ENCODE measurements around the gene FCHO1. TPM values are rescaled to one million over a fixed set of nuclear protein-coding genes. Genes with fewer than 3 reads are reported as not detected.

Gene FCHO1
- total RNA-seq, 1 experiment from 2014 or later = 16.6 TPM

DNA sequence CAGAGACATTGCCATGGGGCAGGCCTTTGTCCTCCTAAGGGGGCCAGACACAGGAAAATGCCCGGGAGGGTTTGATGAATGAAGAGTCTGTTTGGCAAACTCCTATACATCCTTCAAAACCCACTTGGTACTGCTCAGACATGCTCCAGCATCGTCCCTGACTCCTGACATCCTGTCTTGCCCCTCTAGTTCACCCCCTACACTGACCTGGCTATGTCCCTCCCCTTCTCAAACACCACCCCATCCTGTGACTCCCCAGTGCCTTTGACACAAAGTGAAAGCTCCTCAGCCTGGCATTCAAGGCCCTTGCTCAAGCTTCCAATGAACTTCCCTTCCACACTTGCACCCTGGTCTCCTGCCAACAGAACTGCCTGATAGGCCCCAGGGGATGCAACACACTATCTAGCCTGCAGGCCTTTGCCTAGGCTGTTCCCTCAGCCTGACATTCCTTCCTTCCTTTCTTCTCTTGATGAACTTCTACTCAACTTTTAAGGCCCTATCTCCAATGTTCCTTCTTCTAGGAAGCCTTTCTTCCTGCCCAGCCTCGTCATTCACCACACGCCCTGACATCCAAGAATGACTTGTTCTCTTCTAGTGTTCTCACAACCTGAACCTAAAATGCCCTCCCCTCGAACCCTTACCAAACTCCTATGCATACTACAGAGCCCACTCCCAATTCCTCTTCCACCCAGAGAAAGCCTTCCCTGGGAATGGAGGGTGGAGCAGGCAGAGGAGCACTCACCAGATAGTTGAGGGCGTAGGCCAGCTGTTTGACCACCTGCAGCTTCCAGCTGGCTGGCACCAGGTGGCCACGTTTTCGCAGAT is 84.1 kb downstream of the FCHO1 start:
- Histone ChIP-seq H3K79me2 (ENCODE audit: low read length) (no peaks in the 10 kb centered on the region), H3K4me3 (ENCODE audit: low read length) (no peak overlapping the region), H3K4me2 (ENCODE audit: low read depth, low read length, poor library complexity, severe bottlenecking) (no peak overlapping the region), H3K27me3 (ENCODE audit: low read length) (no peaks in the 10 kb centered on the region), H3K36me3 (ENCODE audit: insufficient read depth, low read length) (no peaks in the 10 kb centered on the region), H3K9me2 (replicated peaks; ENCODE audit: insufficient read depth, low read length) (no peaks in the 10 kb centered on the region), H3K9ac (ENCODE audit: low read length) (no peak overlapping the region), H3K4me1 (ENCODE audit: low read length) (no peaks in the 10 kb centered on the region), H3K27ac (ENCODE audit: low read length) (no peak overlapping the region), H2AFZ (ENCODE audit: low read length) (no peak overlapping the region), H3K9me3 (ENCODE audit: low read length) (no peaks in the 10 kb centered on the region), H4K20me1 (ENCODE audit: insufficient read depth, low read depth, low read length) (no peaks in the 10 kb centered on the region)
- DNase-seq = no peak

DNA sequence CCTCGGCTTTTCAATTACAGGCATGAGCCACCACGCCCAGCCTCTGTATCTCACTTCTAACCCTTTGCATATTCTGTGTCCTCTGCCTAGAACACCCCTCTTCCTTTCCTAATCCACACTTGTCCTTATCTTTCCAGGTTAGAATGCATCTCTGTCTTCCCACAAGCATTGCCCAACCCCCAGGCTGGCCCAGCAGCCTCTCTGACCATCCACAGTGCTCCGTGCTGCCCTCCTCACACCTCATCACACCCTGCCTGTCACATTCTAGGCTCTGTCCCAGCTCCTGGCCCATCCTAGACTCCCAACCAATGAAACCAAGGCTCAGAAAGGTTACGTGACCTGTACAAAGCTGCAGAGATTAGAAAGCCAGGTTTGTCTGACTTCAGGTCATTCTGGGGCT is 85.3 kb downstream of the FCHO1 start:
- Histone ChIP-seq H3K4me3 (ENCODE audit: low read length) (no peak overlapping the region), H3K9me3 (ENCODE audit: low read length) (no peaks in the 10 kb centered on the region), H3K36me3 (ENCODE audit: insufficient read depth, low read length) (no peaks in the 10 kb centered on the region), H3K27me3 (ENCODE audit: low read length) (no peaks in the 10 kb centered on the region), H3K79me2 (ENCODE audit: low read length) (no peaks in the 10 kb centered on the region), H3K27ac (ENCODE audit: low read length) (no peak overlapping the region), H3K4me2 (ENCODE audit: low read depth, low read length, poor library complexity, severe bottlenecking) (no peak overlapping the region), H4K20me1 (ENCODE audit: insufficient read depth, low read depth, low read length) (no peaks in the 10 kb centered on the region), H2AFZ (ENCODE audit: low read length) (no peak overlapping the region), H3K4me1 (ENCODE audit: low read length) (no peaks in the 10 kb centered on the region), H3K9ac (ENCODE audit: low read length) (no peak overlapping the region), H3K9me2 (replicated peaks; ENCODE audit: insufficient read depth, low read length) (no peaks in the 10 kb centered on the region)
- DNase-seq = no peak

DNA sequence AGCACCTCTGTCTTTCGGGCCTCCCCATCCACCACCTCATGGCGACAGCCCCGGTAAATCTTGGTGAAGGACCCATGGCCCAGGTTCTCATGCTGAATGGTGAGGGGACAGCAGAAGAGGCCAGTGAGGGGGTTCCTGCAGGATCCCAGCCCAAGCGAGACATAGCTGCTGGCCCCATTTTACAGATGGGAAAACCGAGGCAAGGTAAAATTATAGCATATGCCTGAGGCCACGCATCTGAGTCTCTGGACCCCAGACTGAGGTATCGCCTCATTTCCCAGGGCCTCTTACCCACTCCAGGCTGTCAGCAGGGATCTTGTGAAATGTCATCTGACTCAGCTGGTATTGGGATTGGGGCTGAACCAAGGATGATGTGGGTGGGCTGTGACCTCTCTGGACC is 86.7 kb downstream of the FCHO1 start:
- Histone ChIP-seq H3K27me3 (ENCODE audit: low read length) (no peaks in the 10 kb centered on the region), H3K9me2 (replicated peaks; ENCODE audit: insufficient read depth, low read length) (no peaks in the 10 kb centered on the region), H3K9me3 (ENCODE audit: low read length) (no peaks in the 10 kb centered on the region), H3K27ac (ENCODE audit: low read length) (no peak overlapping the region), H4K20me1 (ENCODE audit: insufficient read depth, low read depth, low read length) (no peaks in the 10 kb centered on the region), H3K4me1 (ENCODE audit: low read length) (no peaks in the 10 kb centered on the region), H3K4me2 (ENCODE audit: low read depth, low read length, poor library complexity, severe bottlenecking) (no peak overlapping the region), H3K4me3 (ENCODE audit: low read length) (no peak overlapping the region), H3K79me2 (ENCODE audit: low read length) (no peaks in the 10 kb centered on the region), H3K9ac (ENCODE audit: low read length) (no peak overlapping the region), H2AFZ (ENCODE audit: low read length) (no peak overlapping the region), H3K36me3 (ENCODE audit: insufficient read depth, low read length) (no peaks in the 10 kb centered on the region)
- DNase-seq = no peak

Other genes with a start within 250 kb of the FCHO1 start
- gene PGLS, start 239.8 kb upstream of the FCHO1 start, total RNA-seq (2014; rRNA removed; shearing (Covaris generic); ENCODE audit: low replicate concordance) = 93.0 and 130 TPM in 2 replicates
- gene COLGALT1, start 195.8 kb upstream of the FCHO1 start, total RNA-seq (2014; rRNA removed; shearing (Covaris generic); ENCODE audit: low replicate concordance) = 25.0 and 25.5 TPM in 2 replicates
- gene UNC13A, start 63.1 kb upstream of the FCHO1 start, total RNA-seq (2014; rRNA removed; shearing (Covaris generic); ENCODE audit: low replicate concordance) = under 0.01 TPM in 1 of 2 replicates, not detected in the other
- 22.9 and 34.6 TPM in 2 replicates for gene MAP1S, start 32.0 kb upstream of the FCHO1 start, total RNA-seq (2014; rRNA removed; shearing (Covaris generic); ENCODE audit: low replicate concordance)
- not detected in 2 replicates for gene B3GNT3, start 43.7 kb downstream of the FCHO1 start, total RNA-seq (2014; rRNA removed; shearing (Covaris generic); ENCODE audit: low replicate concordance)
- not detected in 2 replicates for gene INSL3, start 70.0 kb downstream of the FCHO1 start, total RNA-seq (2014; rRNA removed; shearing (Covaris generic); ENCODE audit: low replicate concordance)
- gene JAK3, start 96.5 kb downstream of the FCHO1 start, total RNA-seq (2014; rRNA removed; shearing (Covaris generic); ENCODE audit: low replicate concordance) = 5.7 and 9.5 TPM in 2 replicates
- gene RPL18A, start 108.4 kb downstream of the FCHO1 start, total RNA-seq (2014; rRNA removed; shearing (Covaris generic); ENCODE audit: low replicate concordance) = 1,678 and 2,364 TPM in 2 replicates
- gene SLC5A5, start 120.5 kb downstream of the FCHO1 start, total RNA-seq (2014; rRNA removed; shearing (Covaris generic); ENCODE audit: low replicate concordance) = not detected in 2 replicates
- 13.9 and 51.6 TPM in 2 replicates for gene CCDC124, start 181.5 kb downstream of the FCHO1 start, total RNA-seq (2014; rRNA removed; shearing (Covaris generic); ENCODE audit: low replicate concordance)
- gene KCNN1, start 215.6 kb downstream of the FCHO1 start, total RNA-seq (2014; rRNA removed; shearing (Covaris generic); ENCODE audit: low replicate concordance) = not detected in 2 replicates